ENCODE results near the gene ZMYM5.
A peak's percentile ranks its signal among the peaks of the same experiment; 100 is the strongest.
"Not testable (repeated sequence)": the region's sequence is repeated elsewhere in the genome, so short reads cannot be mapped to it uniquely, and the experiment has no call there.

The ZMYM5 gene

DNA sequence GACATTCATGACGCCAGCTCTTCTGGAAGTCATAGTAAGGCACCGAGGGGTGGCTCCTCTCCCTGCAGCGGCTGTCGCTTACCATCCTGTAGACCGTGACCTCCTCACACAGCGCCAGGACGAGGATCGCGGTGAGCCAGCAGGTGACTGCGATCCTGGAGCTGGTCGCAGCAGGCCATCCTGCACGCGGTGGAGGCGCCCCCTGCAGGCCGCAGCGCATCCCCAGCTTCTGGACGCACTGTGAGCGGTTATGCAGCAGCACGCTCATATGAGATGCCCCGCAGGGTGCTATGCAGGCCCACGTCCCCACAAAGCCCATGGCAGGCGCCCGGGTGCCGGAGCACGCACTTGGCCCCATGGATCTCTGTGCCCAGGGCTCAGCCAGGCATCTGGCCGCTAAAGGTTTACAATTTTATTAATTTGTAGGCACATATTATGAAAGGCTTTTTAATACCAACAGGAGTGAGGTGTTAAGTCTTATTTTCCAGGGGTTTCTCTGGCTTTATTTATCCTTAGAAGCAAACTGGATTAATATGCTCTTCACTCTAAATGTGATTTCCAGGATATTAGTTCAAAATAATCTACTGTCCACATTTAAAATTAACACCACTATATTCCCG lies 45.1 kb downstream of the ZMYM5 start:
- no peak for DNase-seq

DNA sequence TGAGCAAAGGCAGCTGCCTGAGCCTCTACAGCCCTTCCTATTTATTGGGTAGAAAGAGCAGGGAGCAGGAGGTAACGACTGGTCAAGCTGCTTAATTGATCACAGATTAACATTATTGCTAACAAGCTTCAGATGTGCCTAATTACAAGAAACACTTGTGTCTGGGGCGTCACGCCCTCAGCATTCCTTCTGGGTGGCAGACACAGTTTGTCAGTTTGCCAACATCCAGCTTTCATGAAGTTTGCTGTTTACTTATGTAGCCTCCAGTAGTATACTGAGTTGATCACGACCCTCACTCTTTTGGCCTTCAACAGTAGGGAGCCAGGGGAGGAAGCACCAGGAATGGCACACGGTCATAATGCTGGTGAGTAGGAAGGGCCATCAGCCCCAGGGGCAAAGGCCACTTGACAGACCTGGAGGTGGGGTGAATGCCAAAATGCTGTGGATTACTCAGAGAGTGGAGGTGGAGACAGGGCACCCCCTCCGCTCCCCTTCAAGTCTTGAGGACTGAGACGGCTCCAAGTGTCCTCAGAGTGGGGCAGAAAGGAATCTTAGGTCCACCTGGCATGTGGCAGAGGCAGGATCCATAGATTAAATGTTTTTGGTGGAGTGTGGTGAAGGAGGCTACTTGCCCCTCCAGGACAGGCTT lies 45.8 kb downstream of the ZMYM5 start:
- DNase-seq = no peak

DNA sequence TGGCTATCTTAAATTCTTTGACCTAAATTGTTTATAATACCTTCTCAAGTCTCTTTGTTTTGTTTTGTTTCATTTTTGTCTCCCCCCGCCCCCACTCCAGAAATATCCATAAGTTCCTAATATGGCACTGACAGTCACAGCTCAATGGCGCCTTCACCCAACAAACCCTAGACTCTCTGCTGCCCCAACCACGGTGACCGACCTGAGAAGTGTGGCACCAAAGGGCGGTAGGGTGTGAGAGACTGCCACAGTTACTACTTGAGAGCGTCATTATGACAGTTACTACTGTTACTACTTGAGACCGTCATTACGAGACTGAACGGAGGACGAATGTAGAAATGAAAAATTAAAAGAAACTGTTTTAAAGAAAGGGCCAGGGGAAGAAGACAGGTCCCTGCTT lies 46.3 kb downstream of the ZMYM5 start:
- DNase-seq = no peak

DNA sequence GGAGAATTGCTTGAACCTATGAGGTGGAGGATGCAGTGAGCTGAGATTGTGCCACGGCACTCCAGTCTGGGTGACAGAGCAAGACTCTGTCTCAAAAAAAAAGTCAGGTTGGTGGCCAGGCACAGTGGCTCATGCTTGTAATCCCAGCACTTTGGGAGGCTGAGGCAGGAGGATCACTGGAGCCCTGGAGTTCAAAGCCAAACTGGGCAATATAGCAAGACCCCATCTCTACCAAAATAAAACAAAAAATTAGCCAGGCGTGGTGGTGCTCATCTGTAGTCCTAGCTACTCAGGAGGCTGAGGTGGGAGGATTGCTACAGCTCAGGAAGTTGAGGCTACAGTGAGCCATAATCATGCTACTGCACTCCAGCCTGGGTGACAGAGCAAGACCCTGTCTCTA lies 47.6 kb downstream of the ZMYM5 start:
- DNase-seq = not testable (repeated sequence)

DNA sequence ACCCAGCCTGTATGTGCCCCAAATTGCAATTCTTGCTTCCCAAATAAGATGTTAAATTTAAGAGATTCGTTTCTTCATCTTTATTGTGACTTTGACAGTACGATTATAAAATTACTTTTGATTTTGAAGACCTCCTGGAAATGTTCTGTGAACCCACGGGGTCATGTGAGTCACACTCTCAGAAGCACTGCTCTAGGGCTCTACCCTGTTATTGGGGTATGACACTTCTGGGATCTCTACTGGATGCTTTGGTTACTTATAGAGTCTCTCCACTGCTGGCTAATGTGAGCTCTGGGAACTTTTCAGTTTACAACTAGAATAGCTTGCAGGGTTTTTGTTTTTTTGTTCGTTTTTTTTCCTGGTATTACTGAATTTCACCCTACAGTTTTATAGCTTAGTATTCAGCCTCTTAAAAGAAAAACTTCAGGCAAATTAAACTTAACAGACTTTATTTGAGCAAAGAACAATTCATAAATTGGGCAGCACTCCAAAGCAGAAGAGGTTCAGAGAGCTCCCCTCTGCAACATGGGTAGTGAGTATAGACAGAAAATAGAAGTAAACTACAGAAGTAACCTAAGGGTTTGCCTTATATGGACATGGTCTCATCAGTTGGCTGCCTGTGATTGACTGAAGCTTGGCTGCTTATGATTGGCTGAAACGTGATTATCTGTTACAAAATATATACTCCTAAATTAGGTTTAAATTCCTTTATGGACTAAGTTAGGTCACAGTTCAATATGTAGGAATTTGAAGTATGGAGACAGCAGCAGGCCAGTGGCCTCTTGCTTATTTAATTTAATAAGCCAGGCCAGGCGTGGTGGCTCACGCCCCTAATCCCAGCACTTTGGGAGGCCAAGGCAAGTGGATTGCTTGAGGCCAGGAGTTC lies 52.2 kb downstream of the ZMYM5 start:
- DNase-seq = peak; percentile 19

DNA sequence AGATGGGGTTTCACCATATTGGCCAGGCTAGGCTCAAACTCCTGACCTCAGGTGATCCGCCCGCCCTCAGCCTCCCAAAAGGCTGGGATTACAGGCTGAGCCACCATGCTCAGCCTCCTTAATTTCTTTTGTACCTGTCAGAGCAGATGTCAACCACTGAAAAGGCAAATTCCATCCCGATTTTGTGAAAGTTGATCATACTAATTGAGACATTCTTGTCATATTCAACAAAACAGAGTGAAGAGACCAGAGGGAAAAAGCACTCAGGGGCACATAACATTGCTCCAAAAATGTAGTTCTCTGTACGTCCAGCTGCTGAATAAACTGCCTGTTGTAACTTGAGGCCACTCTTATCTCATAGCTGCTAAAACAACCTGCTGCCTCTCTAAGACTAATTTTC lies 53.3 kb downstream of the ZMYM5 start:
- DNase-seq = no peak

DNA sequence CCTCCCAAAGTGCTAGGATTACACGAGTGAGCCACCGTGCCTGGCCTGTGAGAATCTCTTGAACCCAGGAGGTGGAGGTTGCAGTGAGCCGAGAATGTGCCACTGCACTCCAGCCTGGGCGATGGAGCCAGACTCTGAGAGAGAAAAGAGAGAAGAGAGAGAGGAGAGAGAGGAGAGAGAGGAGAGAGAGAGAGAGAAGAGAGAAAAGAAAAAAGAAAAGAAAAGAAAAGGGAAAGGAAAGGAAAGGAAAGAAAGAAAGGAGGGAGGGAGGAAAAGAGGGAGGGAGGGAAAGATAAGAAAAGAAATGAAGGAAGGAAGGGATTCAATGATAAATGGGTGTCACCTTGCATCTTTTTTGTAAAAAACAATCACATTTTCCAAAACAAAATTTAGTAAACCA lies 57.7 kb downstream of the ZMYM5 start:
- DNase-seq = no peak

DNA sequence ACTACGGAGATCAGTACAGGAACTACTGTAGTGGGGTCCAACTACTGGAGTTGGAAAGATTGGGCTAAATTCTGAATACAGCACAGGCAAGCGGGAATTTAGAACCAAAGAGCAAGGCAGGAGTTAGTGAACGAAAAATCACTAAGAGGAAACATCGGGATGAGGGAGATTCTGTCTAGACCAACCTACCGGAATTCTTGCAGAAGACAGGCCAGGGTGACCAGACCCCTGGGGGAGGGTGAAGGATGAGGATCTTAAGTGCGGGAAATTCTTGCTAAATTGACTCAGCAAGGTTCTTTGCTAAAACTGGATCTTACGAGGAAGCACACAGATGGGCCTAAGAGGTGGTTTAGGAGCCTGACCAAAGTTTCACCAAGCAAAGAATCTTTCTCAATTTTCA lies 67.5 kb downstream of the ZMYM5 start:
- DNase-seq = no peak

DNA sequence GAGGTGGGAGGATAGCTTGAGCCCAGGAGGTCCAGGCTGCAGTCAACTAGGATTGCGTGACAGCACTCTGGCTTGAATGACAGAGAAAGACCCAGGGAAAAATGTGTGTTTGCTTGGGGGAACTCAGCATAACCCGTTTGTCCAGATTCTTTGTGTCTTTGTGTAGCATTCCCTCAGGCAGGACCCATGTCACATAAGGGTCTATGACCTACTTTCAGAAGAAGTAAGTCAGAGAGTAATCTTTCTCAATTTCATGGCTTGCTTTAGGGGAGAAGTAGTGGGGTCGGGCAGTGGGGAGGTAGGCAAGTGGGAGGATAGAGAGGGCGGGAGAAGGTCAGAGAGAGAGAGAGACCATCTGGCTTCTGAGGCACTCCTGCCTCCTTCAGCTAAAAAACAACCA lies 68.8 kb downstream of the ZMYM5 start:
- DNase-seq = no peak

DNA sequence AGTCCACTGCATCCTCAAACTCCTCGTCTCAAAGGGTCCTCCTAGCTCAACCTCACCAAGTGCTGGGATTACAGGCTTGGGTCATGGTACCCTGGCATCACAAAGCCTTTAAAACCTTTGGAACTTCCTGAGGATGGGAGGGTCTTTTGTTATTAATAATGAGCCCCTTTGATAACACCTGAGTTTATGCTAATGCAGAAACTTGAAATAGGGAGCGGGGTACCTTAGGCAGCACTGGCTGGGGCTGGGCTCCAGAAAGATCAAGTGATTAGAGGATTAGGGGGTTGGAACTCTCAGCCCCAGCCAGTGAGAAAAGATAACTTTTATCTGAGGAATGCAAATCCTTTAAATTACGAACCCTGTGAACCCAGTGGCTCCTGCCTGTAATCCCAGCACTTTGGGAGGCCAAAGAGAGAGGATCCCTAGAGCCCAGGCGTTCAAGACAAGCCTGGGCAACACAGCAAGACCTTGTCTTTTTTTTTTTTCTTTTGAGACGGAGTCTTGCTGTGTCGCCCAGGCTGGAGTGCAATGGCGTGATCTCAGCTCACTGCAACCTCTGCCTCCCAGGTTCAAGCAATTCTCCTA lies 71.4 kb downstream of the ZMYM5 start:
- no peak for DNase-seq

DNA sequence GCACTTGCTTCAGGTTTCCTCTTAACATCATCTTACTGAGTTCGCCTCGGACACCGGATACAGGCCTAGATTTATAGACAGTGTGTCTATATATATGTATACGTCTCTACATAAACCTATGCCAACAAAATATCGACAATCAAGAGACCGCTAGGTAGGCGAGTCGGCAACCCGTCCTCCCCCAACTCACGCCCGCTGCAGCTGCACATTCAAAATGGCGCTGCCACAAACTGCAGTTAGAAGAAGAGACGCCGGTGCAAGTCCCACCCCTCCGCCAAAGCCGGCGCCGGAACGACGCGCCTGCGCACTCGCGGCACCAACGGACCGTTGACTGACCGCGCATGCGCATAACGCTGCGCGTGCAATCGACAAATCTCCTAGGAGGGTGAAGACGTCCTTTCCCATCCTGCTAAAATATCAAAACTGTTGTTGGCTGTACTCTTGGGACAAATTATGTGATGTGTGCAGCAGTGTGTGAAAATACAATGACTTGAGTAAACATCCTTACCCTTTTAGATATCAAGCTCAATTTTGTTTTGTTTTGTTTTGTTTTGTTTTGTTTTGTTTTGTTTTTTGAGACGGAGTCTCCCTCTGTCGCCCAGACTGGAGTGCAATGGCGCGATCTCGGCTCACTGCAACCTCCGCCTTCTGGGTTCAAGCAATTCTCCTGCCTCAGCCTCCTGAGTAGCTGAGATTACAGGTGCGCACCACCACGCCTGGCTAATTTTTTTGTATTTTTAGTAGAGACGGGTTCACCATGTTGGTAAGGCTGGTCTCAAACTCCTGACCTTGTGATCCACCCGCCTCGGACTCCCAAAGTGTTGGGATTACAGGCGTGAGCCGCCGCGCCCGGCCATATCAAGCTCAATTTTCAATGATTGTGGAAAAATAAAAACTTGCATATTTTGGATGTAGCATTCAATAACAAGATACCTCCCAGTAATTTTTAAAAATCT lies 80.4 kb downstream of the ZMYM5 start, which contains the start of gene PSPC1:
PSPC1 (minus strand) TSS at position 219 of the 956 bp plus-strand sequence; CDS start at position 31, 188 bp downstream.
- DNase-seq = peak; percentile 93

DNA sequence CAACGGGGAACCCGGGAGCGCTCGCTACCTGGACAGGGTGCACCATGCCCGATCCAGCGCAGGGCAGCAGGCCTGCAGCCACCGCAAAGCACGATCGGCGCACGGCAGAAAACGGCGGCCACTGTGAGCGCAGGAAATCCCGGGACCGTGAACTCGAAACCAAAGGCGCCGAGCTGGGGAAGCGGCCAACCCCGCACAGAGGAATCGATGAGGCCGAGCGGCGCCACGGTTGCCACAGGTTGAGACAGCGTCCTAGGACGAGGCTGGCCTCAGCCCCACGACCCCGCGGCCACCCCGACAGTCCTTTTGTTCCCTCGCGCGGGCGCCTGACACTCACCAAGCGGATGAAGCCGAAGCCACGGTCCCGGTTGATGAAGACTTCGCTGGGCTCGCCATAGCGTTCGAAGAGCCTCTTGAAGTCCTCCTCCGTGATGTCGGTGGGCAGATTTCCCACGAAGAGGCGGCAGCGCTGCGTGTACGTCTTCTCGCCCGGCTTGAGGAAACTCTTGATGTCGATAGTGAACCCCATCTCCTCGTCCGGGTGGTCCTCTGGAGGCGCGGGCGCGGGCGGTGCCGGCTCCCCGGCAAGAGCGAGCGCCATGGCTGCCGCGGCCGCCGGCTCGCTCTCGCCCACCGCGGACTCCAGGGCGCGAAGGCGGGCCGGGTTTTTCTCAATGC lies 81.3 kb downstream of the ZMYM5 start:
- DNase-seq = peak; percentile 38

DNA sequence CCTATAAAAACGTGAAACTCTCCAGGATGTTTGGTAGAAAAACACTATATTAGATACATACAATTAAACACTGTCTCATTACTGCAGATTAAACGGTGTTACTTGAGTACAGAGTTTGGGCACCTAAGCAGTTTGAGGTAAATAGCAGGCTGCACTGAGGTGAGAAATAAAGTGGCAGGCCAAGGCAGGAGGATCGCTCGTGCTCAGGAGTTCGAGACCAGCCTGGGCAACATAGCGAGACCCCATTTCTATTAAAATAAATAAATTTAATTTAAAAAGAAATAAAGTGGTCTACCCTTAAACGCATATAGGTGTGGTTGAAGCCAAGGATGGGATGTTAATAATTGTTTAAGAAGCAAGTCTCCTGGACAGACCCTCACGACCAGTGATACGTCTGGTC lies 81.9 kb downstream of the ZMYM5 start:
- DNase-seq = no peak

DNA sequence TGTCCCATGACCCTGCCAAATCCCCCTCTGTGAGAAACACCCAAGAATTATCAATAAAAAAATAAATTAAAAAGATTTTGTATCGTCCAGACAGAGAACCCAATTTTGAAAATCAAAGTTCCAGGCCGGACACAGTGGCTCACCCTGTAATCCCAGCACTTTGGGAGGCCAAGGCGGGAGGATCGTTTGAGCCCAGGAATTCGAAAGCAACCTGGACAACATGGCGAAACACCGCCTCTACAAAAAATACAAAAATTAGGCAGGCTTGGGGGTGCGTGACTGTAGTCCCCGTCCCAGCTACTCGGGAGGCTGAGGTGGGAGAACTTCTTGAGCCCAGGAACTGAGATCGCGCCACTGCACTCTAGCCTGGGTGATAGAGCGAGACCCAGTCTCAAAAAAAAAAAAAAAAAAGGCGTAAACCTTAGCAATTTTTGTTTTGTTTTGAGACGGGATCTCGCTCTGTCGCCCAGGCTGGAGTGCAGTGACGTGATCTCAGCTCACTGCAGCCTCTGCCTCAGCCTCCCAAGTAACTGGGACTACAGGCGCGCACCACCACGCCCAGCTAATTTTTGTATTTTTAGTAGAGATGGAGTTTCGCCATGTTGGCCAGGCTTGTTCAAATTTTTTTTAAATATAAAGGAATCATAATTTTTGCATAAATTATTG lies 82.6 kb downstream of the ZMYM5 start:
- not testable (repeated sequence) for DNase-seq
